Heart left ventricle (tissue), 16 donors: ENCODE data around the gene GALNT2. TPM values are rescaled to one million over a fixed set of nuclear protein-coding genes. Genes with fewer than 3 reads are reported as not detected.

ENCODE experiments used
- ATAC-seq, 4 donors: fragments of 200-7000 bp; cut with Tn5 transposase; one replicate each; pipeline ENCODE4 v1.9.1; 2020 to 2022; ENCODE audit warnings: moderate library complexity in 4 of 4, mild to moderate bottlenecking in 3 of 4, moderate number of reproducible peaks in 1 of 4
- DNase-seq, 5 donors: peaks; one replicate each; pipeline ENCODE4 v3.0.0-alpha.2; 2020
- H3K27ac ChIP-seq, 12 donors: fragments of 200-600 bp; sonication (generic) in 4 of 12; one replicate each; pipeline versions ENCODE4 v1.5.0 to v1.8.0; 2016 to 2022; ENCODE audit warnings: mild to moderate bottlenecking in 2 of 12
- H3K27me3 ChIP-seq, 9 donors: fragments of 200-600 bp; sonication (generic) in 2 of 9; one replicate each; pipeline versions ENCODE4 v1.5.1 to v1.8.0; 2016 to 2022; ENCODE audit warnings: mild to moderate bottlenecking in 3 of 9
- H3K36me3 ChIP-seq, 9 donors: fragments of 200-600 bp; sonication (generic) in 2 of 9; one replicate each; pipeline versions ENCODE4 v1.5.0 to v1.8.0; 2018 to 2022; ENCODE audit warnings: mild to moderate bottlenecking in 2 of 9
- H3K4me1 ChIP-seq, 12 donors: fragments of 200-600 bp; sonication (generic) in 4 of 12; one replicate each; pipeline versions ENCODE4 v1.5.0 to v1.8.0; 2016 to 2022; ENCODE audit warnings: mild to moderate bottlenecking in 3 of 12
- H3K4me3 ChIP-seq, 12 donors: fragments of 200-600 bp; sonication (generic) in 4 of 12; one replicate each; pipeline versions ENCODE4 v1.5.0 to v1.8.0; 2017 to 2022; ENCODE audit warnings: mild to moderate bottlenecking in 9 of 12, moderate library complexity in 4 of 12
- H3K9me3 ChIP-seq, 12 donors: fragments of 200-600 bp; sonication (generic) in 4 of 12; one replicate each; pipeline versions ENCODE4 v1.5.0 to v1.8.0; 2016 to 2022; ENCODE audit warnings: mild to moderate bottlenecking in 1 of 12
- POLR2A ChIP-seq, 2 donors: fragments of 450-650 bp; IDR thresholded peaks; one replicate each; pipeline ENCODE4 v1.6.1; 2017; ENCODE audit warnings: antibody characterized with exemption in 2 of 2, mild to moderate bottlenecking in 2 of 2, moderate library complexity in 2 of 2
- WGBS, 4 donors: extraction: QIAGEN DNeasy Blood & Tissue Kit in 2 of 4; methylation state at CpG; one replicate each; pipeline versions ENCODE4 v1.1.5 to v1.1.7; 2013 to 2018; 5-methylcytosine and 5-hydroxymethylcytosine counted together
- intact Hi-C, 10 donors: fragments of 100-400 bp; cut with DNase I; formaldehyde crosslinking; loops; one replicate each; pipeline versions ENCODE4 v1.11.1 to v1.14.2; 2022
- polyA plus RNA-seq, 2 donors: library from polyadenylated mRNA; stranded (reverse); fragments of 200-250 nt; gene quantifications; one replicate each; pipeline ENCODE4 v1.2.3, GENCODE V29; 2013
- total RNA-seq, 9 donors: library from RNA; depleted of rRNA in 2 of 9; stranded (reverse); fragments of >200 nt in 2 of 9; fragmentation: NEBNext Ultra II Directional in 3 of 9; extraction: Animal tissue kit (Norgen Biotek cat#: 25700) in 3 of 9; gene quantifications; one replicate each; pipeline versions ENCODE4 v1.1.0 to v1.2.4, GENCODE V29; 2016 to 2023
- TF ChIP-seq, protein P1 (sequence below), 12 donors: fragments of 200-600 bp; sonication (generic) in 4 of 12; IDR thresholded peaks; one replicate each; pipeline versions ENCODE4 v1.5.0 to v1.8.0; 2018 to 2022; ENCODE audit warnings: antibody characterized with exemption in 12 of 12, mild to moderate bottlenecking in 5 of 12
- donor health status: ischemic (EF 13 %, LVEDD 7.1; RV severe dilation, severe dysfunction).
- donor health status: healthy with polysubstance abuse.
- donor health status: DM: no; HTN: yes; CAD: no.
- donor health status: DM: no; HTN: no; CAD: no.
- donor health status: ischemic (EF 25% LVEDD 6.9; RV normal size, moderate dysfunction).
- donor health status: ischemic (EF 25% LVEDD 5.7; RV mildly dilated, moderate dysfunction).
- donor health status: healthy.
- donor health status: DM: yes; HTN: yes; CAD: no.
- donor health status: ischemic (EF 35%, LVEDD 5.7; RV mildly dilated, moderate dysfunction).
- donor health status: nonischemic (EF 11% LVEDD 7.7; RV severe dilation, severe dysfunction).
- donor health status: DM: yes; HTN: yes; CAD: no.
- donor health status: PGD.
- donor health status: ischemic (EF 29% LVEDD 5.4; RV normal size, mild dysfunction).
- donor health status: nonischemic (EF 23%, LVEDD 6.1; RV moderate dilation, normal function).

GALNT2 gene
- total and polyA plus RNA-seq, 11 donors: 10.1 to 44.9 (median 31.6) TPM

DNA sequence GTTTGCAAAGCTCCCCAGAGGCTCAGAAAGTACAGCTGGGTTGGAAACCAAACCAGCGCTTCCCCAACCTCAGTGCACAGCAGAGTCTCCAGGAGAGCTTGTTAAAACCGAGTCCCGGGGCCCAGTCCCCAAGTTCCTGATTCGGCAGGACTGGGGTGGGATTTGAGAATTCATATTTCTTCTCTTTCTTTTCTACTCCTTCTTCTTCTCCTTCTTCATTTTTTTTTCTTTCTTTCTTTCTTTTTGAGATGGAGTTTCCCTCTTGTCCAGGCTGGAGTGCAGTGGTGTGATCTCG, 222.3 kb downstream of the GALNT2 start:
- 88 to 90% (median 90%) methylated on average over 5 of the region's 5 CpGs for WGBS, 4 donors
- DNase-seq (no peak), ATAC-seq (no peak)

DNA sequence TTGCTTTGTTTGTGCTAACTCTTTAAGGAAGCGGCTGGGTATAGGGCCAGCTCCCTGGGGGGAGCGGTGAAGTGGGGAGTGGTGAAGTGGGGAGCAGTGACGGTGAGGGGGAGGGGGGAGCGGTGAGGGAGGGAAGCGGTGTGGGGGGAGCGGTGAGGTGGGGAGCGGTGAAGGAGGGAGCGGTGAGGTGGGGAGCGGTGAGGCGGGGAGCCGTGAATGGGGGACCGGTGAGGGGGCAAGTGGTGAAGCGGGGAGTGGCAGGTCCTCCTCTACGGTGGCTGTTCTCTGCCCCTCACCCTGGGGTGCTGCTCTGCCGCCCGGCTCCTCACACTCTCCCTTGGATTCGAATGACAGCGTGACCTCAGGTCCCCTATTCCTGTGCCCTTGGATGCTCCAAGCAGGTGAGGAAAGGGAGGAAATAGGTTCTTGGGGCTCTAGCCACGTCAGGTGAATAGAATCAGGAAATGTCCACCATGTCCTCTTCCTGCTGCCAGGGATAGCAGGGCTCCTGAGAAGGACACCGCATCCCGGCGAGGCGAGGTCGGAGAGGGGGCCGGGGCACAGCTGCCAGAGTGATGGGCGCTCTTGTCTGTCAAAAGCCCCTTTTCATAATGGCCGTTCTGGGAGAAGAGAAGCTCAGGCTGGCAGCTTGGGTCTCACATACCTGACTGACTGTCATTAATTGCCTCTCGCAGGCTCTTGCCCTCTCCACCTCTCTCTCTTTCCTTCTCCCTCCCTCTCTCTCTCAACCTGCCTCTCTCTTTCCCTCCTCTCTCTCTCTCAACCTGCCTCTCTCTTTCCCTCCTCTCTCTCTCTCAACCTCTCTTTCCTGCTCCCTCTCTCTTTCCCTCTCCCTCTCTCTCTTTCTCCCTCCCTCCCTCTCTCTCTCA, 224.9 kb downstream of the GALNT2 start:
- no peak for DNase-seq
- TF ChIP-seq, protein P1, sequence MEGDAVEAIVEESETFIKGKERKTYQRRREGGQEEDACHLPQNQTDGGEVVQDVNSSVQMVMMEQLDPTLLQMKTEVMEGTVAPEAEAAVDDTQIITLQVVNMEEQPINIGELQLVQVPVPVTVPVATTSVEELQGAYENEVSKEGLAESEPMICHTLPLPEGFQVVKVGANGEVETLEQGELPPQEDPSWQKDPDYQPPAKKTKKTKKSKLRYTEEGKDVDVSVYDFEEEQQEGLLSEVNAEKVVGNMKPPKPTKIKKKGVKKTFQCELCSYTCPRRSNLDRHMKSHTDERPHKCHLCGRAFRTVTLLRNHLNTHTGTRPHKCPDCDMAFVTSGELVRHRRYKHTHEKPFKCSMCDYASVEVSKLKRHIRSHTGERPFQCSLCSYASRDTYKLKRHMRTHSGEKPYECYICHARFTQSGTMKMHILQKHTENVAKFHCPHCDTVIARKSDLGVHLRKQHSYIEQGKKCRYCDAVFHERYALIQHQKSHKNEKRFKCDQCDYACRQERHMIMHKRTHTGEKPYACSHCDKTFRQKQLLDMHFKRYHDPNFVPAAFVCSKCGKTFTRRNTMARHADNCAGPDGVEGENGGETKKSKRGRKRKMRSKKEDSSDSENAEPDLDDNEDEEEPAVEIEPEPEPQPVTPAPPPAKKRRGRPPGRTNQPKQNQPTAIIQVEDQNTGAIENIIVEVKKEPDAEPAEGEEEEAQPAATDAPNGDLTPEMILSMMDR (IDR thresholded peaks at IDR 0.05): no peak
- TF ChIP-seq POLR2A (IDR thresholded peaks at IDR 0.05): no peak
- 67 to 74% (median 73%) methylated on average over 28 of the region's 28 CpGs for WGBS, 4 donors

More for the DNA sequence above, 222.3 kb downstream of the GALNT2 start:
- Histone ChIP-seq H3K27me3 (no peaks in the 10 kb centered on the region), H3K36me3 (no peaks in the 10 kb centered on the region), H3K4me1 (no peaks in the 10 kb centered on the region), H3K9me3 (no peaks in the 10 kb centered on the region), H3K4me3 (no peak overlapping the region), H3K27ac (no peak overlapping the region)
- TF ChIP-seq, protein P1 (IDR thresholded peaks at IDR 0.05): no peak
- TF ChIP-seq POLR2A (IDR thresholded peaks at IDR 0.05): no peak
- intact Hi-C loops: no loop called here

DNA sequence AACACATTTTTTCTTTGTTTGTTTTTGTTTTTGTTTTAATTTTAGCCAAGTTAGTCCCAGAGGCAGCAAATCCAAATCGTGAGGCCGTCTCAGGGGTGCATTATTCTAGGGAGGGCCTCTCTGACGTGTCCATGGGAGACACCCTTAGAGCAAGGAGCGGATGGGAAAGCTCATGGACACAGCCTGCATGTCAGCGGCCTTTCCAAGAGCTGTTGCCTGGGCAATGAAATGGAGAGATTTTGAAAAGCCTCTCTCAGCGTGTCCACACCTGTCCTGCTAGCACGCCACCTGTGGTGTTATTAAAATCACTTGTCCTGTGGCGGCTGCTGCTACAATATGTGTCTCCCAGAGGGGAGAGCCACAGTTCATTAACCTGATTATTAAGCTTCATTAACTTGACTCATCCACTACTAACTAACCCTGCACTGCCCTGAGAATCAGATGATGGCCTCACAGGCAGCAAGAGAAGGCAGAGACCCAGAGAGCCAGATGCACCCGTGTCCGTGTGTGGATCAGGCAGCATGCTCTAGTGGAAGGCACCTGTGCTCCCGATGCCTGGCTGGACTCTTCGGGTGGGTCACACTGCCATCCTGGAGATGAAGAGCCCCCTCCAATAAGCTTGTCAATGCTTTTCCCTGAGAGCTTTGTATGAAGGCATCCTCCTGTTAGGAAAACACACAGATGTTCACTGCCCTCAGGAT, 225.8 kb downstream of the GALNT2 start:
- 77 to 80% (median 79%) methylated on average over 9 to 12 of the region's 12 CpGs for WGBS, 4 donors
- ATAC-seq: no peak
- no peaks in the 10 kb centered on the region for H3K36me3 ChIP-seq
- intact Hi-C loops: no loop called here
- no peak overlapping the region for H3K4me3 ChIP-seq
- no peaks in the 10 kb centered on the region for H3K27me3 ChIP-seq
- TF ChIP-seq, protein P1 (IDR thresholded peaks at IDR 0.05): no peak
- no peak for TF ChIP-seq POLR2A (IDR thresholded peaks at IDR 0.05)
- H3K9me3 ChIP-seq: no peaks in the 10 kb centered on the region
- DNase-seq: no peak
- no peak overlapping the region for H3K27ac ChIP-seq
- H3K4me1 ChIP-seq: no peaks in the 10 kb centered on the region

More for the DNA sequence above, 224.9 kb downstream of the GALNT2 start:
- Histone ChIP-seq H3K4me3 (no peak overlapping the region), H3K36me3 (no peaks in the 10 kb centered on the region), H3K4me1 (no peaks in the 10 kb centered on the region), H3K27ac (no peak overlapping the region), H3K27me3 (no peaks in the 10 kb centered on the region), H3K9me3 (no peaks in the 10 kb centered on the region)
- no peak for ATAC-seq
- intact Hi-C loops: no loop called here

DNA sequence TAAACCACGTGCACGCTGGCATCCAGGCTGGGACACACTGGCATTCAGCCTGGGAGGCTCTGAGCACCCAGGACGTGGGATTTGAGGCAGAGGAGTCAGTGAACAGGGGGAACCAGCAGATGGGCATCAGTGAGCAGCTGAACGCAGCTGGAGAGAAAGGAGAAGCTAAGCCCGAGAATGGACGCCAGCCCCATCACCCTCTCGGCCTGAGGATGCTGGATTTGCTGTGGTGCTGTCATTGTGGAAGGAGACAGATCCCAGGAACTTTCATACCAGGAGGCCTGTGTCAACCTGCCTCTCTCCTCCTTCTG, 226.3 kb downstream of the GALNT2 start:
- Histone ChIP-seq H3K27ac (no peak overlapping the region), H3K4me1 (no peaks in the 10 kb centered on the region), H3K9me3 (no peaks in the 10 kb centered on the region), H3K36me3 (no peaks in the 10 kb centered on the region), H3K4me3 (no peak overlapping the region), H3K27me3 (no peaks in the 10 kb centered on the region)
- 70 to 83% (median 80%) methylated on average over 5 to 7 of the region's 7 CpGs for WGBS, 4 donors
- intact Hi-C loops: no loop called here
- ATAC-seq (no peak), DNase-seq (no peak)
- TF ChIP-seq POLR2A (IDR thresholded peaks at IDR 0.05): no peak
- TF ChIP-seq, protein P1 (IDR thresholded peaks at IDR 0.05): no peak
